NCI-H146 (cell line): ENCODE results near the gene MFGE8.

Source experiments
- DNase-seq: peaks from one replicate; lab custom pipeline; 2025; lab: John Stamatoyannopoulos, UW

MFGE8 gene

GRCh38 chr15:88898736-88899135 lies 14.4 kb downstream of the MFGE8 start:
- no peak for DNase-seq

- no peak for DNase-seq
These were observed 15.6 kb downstream of the MFGE8 start for GRCh38 chr15:88897456-88898194.

- no peak for DNase-seq
These were observed 16.1 kb downstream of the MFGE8 start for GRCh38 chr15:88897142-88897455.

GRCh38 chr15:88896333-88897033 lies 16.7 kb downstream of the MFGE8 start:
- no peak for DNase-seq

- no peak for DNase-seq
These were observed 18.1 kb downstream of the MFGE8 start, which contains the start of gene HAPLN3 for GRCh38 chr15:88894819-88895767. HAPLN3 (minus strand) TSS chr15:88895544; CDS start chr15:88887298, 8,246 bp downstream.

- DNase-seq: peak; percentile 3
These were observed 18.8 kb downstream of the MFGE8 start for GRCh38 chr15:88894348-88894818.

GRCh38 chr15:88891540-88892254 lies 21.5 kb downstream of the MFGE8 start:
- DNase-seq: no peak

GRCh38 chr15:88890495-88890894 lies 22.7 kb downstream of the MFGE8 start:
- no peak for DNase-seq

- no peak for DNase-seq
These were observed 24.5 kb downstream of the MFGE8 start for GRCh38 chr15:88888719-88889118.

- no peak for DNase-seq
These were observed 26.1 kb downstream of the MFGE8 start for GRCh38 chr15:88887068-88887580.

GRCh38 chr15:88882785-88883184 lies 30.4 kb downstream of the MFGE8 start:
- DNase-seq: no peak

GRCh38 chr15:88881775-88882174 lies 31.4 kb downstream of the MFGE8 start:
- DNase-seq: no peak

- DNase-seq: no peak
These were observed 32.0 kb downstream of the MFGE8 start for GRCh38 chr15:88880944-88881740.

- DNase-seq: peak; percentile 45
These were observed 34.4 kb downstream of the MFGE8 start for GRCh38 chr15:88878720-88879184.

- no peak for DNase-seq
These were observed 35.3 kb downstream of the MFGE8 start for GRCh38 chr15:88877906-88878305.

GRCh38 chr15:88877415-88877814 lies 35.8 kb downstream of the MFGE8 start:
- no peak for DNase-seq

- no peak for DNase-seq
These were observed 36.6 kb downstream of the MFGE8 start for GRCh38 chr15:88876573-88876972.

GRCh38 chr15:88874684-88875083 lies 38.5 kb downstream of the MFGE8 start:
- DNase-seq: no peak

- DNase-seq: no peak
These were observed 38.9 kb downstream of the MFGE8 start for GRCh38 chr15:88874275-88874674.

GRCh38 chr15:88873786-88874185 lies 39.4 kb downstream of the MFGE8 start:
- DNase-seq: no peak
